Ecto neural progenitor cell (in vitro differentiated cells): ENCODE data around the gene BCO1.

Source experiments
- DNase-seq: peaks from one replicate; pipeline ENCODE4 v3.0.0-alpha.2; 2018; ENCODE audit warnings: low spot score

BCO1 gene

GRCh38 chr16:81232740-81233367 is 5.6 kb upstream of the BCO1 start:
- DNase-seq: no peak

GRCh38 chr16:81237282-81237681 is 1.2 kb upstream of the BCO1 start:
- no peak for DNase-seq

GRCh38 chr16:81237942-81238295 is 570 bp upstream of the BCO1 start:
- DNase-seq: no peak

- no peak for DNase-seq
Measured at GRCh38 chr16:81239367-81240121, 1.1 kb downstream of the BCO1 start.

- no peak for DNase-seq
Measured at GRCh38 chr16:81241706-81242105, 3.2 kb downstream of the BCO1 start.

- DNase-seq: no peak
Measured at GRCh38 chr16:81242977-81243618, 4.6 kb downstream of the BCO1 start.

- no peak for DNase-seq
Measured at GRCh38 chr16:81243942-81244341, 5.5 kb downstream of the BCO1 start.

- DNase-seq: no peak
Measured at GRCh38 chr16:81251871-81252270, 13.4 kb downstream of the BCO1 start.

GRCh38 chr16:81253141-81253540 is 14.7 kb downstream of the BCO1 start:
- no peak for DNase-seq

GRCh38 chr16:81254922-81255526 is 16.5 kb downstream of the BCO1 start:
- DNase-seq: no peak

- no peak for DNase-seq
Measured at GRCh38 chr16:81259916-81260315, 21.4 kb downstream of the BCO1 start.

- no peak for DNase-seq
Measured at GRCh38 chr16:81261049-81261648, 22.7 kb downstream of the BCO1 start.

GRCh38 chr16:81263470-81264220 is 25.2 kb downstream of the BCO1 start:
- DNase-seq: no peak

GRCh38 chr16:81264386-81264785 is 25.9 kb downstream of the BCO1 start:
- DNase-seq: no peak

GRCh38 chr16:81265052-81265451 is 26.6 kb downstream of the BCO1 start:
- no peak for DNase-seq

- DNase-seq: no peak
Measured at GRCh38 chr16:81265658-81266451, 27.4 kb downstream of the BCO1 start.

GRCh38 chr16:81266680-81267095 is 28.2 kb downstream of the BCO1 start:
- no peak for DNase-seq

GRCh38 chr16:81268509-81268908 is 30.0 kb downstream of the BCO1 start:
- no peak for DNase-seq

GRCh38 chr16:81273223-81273950 is 34.9 kb downstream of the BCO1 start:
- no peak for DNase-seq

GRCh38 chr16:81275064-81275532 is 36.6 kb downstream of the BCO1 start:
- DNase-seq: no peak
